Amniotic stem cell (primary cell): ENCODE results near the gene FADS2.
"Not testable (repeated sequence)": the region's sequence is repeated elsewhere in the genome, so short reads cannot be mapped to it uniquely, and the experiment has no call there.

Source experiments
- DNase-seq: peaks from one replicate; lab custom pipeline; 2025; lab: John Stamatoyannopoulos, UW

The FADS2 gene

DNA sequence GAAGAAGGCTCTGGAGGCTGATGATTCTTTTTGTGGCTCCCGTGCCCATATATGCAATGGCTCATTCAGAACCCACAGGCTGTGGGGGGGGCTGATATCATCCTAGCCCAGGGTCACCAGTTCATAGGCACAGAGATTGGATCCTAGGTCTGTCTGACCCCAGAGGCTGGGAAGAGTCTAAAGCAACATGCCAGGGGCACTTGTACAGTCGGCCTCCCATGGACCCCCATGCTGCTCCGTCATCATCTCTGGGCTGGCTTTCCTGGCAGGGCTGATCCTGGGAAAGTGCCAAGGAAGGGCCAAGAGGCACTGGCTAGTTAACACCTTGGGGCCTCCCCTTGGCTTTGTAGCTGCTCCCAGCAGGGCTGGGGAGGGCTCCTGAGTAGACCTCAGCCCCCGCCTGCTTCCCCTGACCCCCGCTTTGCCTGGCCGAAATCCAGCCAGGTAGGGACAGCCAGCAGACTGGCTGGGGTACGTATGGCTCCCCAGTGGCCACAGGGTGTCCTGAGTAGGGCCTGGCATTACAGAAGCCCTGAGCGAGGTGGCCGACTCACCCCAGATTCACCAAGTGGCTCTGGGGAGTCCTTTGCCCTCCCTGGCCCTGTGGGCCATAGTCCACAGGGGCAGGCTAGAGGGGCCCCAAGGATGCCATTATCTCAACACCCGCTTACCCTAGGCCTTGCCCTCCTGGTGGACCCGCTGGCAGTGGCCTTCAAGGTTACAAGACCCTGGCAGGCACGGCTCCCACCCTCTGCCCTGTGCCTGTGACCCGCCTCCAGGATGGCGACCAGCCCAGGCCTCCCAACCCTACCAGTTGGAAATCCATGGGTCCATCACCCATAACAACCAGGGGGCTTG, 40.7 kb downstream of the FADS2 start:
- no peak for DNase-seq

GRCh38 chr11:61869429-61869707, 41.3 kb downstream of the FADS2 start:
- no peak for DNase-seq

GRCh38 chr11:61869708-61870451, 41.8 kb downstream of the FADS2 start:
- DNase-seq = no peak

GRCh38 chr11:61870541-61871031, 42.5 kb downstream of the FADS2 start:
- no peak for DNase-seq

- DNase-seq = peak; percentile 64
Measured at GRCh38 chr11:61871158-61871597, 43.1 kb downstream of the FADS2 start.

DNA sequence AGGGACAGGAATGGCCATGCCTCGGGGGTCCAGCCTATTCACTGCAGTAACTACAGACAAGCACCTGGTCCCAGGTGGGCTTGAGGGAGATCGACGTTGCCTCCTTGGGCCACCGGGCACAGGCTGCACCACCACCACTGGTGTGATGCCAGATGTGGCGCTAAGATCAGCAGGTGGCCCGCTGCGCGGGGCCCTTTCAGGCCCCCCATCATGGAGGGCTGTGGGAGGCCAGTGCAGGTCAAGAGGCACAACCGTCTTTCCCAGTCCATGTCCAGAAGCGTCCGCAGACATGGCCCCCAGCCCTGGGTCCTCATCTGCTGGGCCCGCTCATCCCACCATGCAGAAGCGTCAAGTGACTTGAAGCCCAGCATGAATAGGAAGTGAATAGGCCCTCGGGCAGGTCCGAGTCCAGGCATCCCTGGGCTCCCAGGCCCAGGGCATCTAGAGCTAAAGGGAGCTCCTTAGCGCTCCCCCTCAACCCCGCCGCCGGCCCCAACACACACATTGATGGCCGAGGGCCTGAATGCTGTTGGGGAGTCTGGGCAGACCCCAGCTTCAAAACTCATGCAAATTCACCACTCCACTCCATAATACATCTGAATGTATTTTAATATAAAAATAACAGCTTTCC, 45.0 kb downstream of the FADS2 start:
- DNase-seq = no peak

DNA sequence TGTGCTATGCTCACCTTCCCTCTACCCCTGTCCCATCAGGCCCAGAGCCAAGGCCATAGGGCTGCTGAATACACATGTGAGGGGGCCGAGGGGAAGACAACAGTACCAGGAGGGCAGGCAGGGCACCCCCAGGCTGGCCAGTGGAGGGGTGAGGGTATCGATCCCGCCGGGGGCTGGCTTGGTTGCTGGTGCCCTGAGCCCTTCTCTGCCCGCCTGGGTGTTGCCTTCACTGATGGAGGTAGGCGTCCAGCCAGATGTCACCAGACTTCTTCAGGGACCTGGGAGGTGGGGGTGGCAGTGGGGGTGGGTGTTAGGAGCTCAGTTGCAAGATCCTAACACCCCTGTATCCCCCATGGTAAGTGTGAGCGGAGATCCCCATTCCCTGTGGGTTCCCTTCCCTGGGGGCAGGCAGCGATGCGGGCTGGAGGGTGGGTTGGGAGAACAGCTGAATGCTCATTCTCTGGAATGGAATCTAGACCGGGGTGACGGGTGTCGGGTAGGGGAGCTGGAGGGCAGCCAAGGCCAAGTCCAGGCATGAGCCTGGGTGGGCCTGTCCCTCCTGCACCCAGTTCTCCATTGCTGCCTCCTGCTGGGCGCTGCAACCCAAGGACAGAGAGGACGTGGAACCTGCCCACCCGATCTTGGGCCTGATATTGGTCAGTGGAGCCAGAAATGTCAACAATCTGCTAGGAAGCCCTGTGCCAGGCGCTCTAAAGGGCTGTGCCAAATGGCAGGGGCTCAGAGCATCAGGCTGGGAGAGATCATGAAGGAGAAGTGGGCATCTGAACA, 45.7 kb downstream of the FADS2 start:
- DNase-seq = no peak

- no peak for DNase-seq
Measured at GRCh38 chr11:61874377-61874809, 46.3 kb downstream of the FADS2 start.

- DNase-seq = no peak
Measured at GRCh38 chr11:61874853-61875252, 46.8 kb downstream of the FADS2 start.

- DNase-seq = no peak
Measured at GRCh38 chr11:61875698-61876097, 47.6 kb downstream of the FADS2 start.

DNA sequence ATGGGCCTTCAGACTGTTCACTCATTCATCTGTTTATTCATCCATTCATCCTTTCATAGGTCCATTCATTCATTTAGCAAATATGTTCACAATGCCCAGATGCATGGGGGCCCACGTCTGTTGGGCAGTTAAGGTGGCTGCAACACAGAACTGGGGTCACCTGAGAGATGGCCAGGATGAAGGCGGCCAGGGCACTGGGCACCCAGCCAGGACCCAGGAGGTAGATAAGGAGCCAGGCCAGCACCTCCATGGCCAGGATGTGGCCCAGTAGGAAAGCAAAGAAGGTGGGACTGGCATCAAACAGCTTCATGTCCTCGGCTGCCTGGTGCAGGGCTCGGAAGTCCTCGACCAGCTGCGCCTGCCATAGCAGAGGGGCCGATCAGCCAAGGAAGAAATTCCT, 51.1 kb downstream of the FADS2 start:
- DNase-seq = no peak

DNA sequence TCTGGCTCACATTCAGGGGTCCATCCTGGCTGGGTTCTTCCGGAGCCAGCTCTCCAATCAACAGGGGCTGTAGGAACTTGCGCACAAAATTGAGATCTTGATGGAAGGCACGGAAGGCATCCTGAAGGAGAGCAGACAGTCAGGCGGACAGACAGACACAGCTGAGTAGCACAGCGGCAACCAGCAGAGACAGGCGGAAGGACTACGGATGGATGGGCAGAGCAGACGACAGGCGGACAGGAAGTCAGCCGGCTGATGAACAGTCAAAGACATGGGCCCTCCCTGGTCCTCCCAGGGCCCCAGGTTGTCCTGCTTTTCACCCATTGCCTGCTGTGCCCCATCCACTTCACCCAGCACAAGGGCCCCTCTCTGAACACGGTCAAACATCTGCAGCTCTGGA, 51.9 kb downstream of the FADS2 start:
- no peak for DNase-seq

DNA sequence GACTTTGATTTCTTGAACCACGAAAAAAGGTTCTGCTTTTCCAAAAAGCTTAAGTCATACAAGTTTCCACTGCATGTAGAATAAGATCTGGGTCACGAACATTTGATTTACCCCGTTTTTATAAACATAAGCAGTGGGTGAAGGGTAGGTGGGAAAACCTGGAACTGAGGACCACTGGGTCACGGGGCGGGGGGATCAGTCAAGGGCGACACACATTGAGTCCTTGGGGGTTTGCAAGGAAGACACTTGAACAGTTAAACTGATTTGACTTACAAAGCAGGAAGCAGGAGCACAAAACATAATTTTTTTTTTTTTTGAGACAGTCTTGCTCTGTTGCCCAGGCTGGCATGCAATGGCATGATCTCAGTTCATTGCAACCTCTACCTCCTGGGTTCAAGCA, 52.4 kb downstream of the FADS2 start:
- DNase-seq = no peak

DNA sequence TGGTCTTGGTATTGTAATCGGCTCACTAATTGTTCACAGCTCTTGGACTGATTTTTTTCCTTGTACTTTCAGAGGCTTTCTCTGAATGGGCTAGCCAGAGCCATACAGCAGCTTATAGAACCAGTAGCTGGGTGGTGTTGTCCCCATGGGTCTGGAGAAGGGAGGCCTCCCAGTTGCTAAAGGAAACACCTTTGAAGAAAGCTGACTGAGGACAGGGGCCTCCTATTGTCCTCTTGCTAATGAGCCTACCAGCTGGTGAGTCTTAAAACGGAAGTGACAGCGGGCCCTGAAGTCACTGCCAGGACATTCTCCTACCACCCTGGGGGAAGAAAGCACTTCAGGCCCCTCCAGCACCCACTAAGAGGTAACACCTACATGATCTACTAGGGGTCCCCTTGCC, 53.3 kb downstream of the FADS2 start:
- no peak for DNase-seq

DNA sequence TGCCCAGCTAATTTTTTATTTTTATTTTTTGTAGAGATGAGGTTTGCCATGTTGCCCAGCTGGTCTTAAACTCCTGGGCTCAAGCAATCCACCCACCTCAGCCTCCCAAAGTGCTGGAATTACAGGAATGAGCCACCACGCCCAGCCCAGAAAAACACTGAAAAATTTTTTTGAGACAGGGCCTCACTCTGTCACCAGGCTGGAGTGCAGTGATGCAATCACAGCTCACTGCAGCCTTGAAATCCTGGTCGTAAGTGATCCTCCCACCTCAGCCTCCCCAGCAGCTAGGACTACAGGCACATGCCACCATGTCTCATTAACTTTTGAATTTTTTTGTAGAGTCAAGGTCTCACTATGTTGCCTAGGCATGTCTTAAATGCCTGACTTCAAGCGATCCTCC, 54.2 kb downstream of the FADS2 start:
- DNase-seq = not testable (repeated sequence)

GRCh38 chr11:61882879-61883278, 54.8 kb downstream of the FADS2 start:
- no peak for DNase-seq

DNA sequence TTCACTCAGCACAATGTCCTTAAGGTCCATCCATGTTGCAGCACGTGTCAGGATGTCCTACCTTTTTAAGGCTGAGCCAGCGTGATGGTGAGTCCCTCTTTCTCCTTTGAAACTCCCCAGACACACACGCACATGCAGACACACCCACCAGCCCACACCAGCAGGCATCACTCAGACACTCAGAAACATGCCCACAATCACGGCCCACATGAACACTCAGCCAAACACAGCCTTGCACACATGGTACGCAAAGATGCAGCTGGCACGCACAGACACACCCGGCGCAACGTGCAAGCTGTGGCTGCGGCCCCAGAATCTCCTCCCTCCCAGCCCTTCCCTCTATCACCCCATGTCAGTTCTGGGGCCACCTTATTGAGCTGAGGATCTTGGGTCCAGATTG, 55.2 kb downstream of the FADS2 start:
- DNase-seq = no peak

DNA sequence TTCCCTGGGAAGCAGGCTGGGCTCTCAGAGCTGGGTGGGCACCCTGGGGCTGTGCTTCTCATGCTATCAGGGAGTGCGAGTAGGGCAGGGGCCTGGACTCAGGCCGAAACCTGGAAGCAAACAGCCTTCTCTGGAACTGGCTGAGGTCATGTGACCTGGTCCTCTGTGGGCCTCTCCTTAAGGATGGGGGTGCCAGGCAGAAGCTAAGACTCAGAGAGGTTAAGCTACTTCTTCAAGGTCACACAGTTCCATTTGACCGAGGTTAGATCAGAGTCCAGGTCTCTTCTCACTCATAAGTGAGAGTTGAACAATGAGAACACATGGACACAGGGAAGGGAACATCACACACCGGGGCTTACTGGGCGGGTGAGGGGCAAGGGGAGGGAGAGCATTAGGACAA, 55.8 kb downstream of the FADS2 start:
- DNase-seq = no peak

GRCh38 chr11:61885166-61885778, 57.2 kb downstream of the FADS2 start:
- no peak for DNase-seq

DNA sequence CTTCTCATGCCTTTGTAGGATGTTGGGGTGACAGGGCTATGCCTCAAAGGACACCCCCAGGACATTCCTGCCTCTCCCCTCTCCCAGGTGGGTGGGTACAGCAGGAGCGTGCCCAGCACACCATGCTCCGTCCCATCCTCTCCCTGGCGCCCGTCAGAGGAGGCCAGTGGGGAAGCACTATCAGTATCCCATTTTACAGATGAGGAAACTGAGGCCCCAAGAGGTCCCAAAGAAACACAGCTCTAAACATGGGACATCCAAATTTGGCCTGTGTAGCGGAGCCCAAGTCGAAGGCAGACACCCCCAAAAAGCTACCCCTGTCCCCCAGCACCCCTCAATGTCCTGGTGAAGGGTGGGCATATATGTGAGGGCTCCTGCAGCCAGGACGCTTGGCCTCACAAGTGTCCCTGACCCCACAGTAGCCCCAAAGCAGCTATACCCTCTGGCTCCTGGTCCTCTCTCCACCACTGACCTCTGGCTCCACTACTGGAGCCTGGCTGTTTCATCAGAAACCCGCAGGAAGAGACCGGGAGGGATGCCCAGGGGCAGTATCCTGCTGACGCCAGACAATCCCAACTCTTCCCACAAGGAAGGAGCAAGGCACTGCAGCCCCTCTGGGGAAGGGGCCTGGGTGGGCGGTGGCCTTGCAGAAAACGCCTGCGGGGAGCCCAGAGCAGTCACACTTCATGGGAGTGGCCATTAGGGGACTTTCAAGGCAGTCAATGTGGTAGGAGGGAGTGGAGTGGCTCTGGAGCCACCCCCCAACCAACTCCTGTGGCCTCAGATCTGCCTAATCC, 57.9 kb downstream of the FADS2 start:
- no peak for DNase-seq

DNA sequence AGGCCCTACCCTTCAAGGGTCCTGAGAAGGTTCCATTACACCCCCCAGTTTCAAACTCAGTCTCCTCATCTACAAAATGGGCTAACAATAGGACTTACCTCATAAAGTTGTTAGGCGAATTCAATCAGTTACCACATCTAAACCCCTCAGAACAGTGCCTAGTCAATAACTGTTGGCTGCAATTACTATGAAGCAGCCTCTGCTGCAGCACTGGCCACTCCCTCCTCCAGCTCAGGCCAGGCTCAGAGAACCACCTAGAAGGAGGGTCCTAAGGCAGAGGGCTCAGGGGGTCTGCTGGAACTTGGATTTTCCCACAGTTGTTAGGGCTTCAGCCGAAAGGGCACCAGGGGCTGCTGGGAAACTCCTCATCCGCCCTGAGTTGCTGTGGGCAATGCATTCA, 58.5 kb downstream of the FADS2 start:
- DNase-seq = no peak
